Calu3 (cell line): ENCODE data around the gene CLEC10A. TPM values are rescaled to one million over a fixed set of nuclear protein-coding genes. Genes with fewer than 3 reads are reported as not detected.

Experiments
- BruUV-seq: library from RNA; stranded (reverse); fragments of 400-500 nt; replicated peaks from 2 replicates; lab custom pipeline; 2021; lab: Mats Ljungman, UMichigan
- CTCF ChIA-PET: fragments of 300-600 bp; sonication (Branson Sonifier 250); formaldehyde crosslinking; loops from one replicate; lab custom pipeline; 2022; ENCODE audit warnings: antibody characterized with exemption; lab: Charles Lee
- DNase-seq: peaks from one replicate; pipeline ENCODE4 v3.0.0; 2022
- H3K27ac Mint-ChIP-seq: one replicate; pipeline ENCODE4 v1.8.0; 2022; ENCODE audit warnings: mixed read lengths; ENCODE audit not compliant: unreplicated experiment
- H3K27me3 Mint-ChIP-seq: one replicate; pipeline ENCODE4 v1.8.0; 2022; ENCODE audit warnings: mixed read lengths; ENCODE audit not compliant: unreplicated experiment
- H3K36me3 Mint-ChIP-seq: one replicate; pipeline ENCODE4 v1.8.0; 2022; ENCODE audit warnings: mild to moderate bottlenecking, moderate library complexity, mixed read lengths; ENCODE audit not compliant: insufficient read depth, unreplicated experiment
- H3K4me1 Mint-ChIP-seq: one replicate; pipeline ENCODE4 v1.8.0; 2022; ENCODE audit warnings: mild to moderate bottlenecking, low read depth, mixed read lengths; ENCODE audit not compliant: unreplicated experiment
- H3K4me3 Mint-ChIP-seq: one replicate; pipeline ENCODE4 v1.8.0; 2022; ENCODE audit warnings: mild to moderate bottlenecking, low read depth, moderate library complexity, mixed read lengths; ENCODE audit not compliant: unreplicated experiment
- H3K9me3 Mint-ChIP-seq: one replicate; pipeline ENCODE4 v1.8.0; 2022; ENCODE audit warnings: low read depth, mixed read lengths; ENCODE audit not compliant: unreplicated experiment
- intact Hi-C: fragments of 100-400 bp; cut with micrococcal nuclease; formaldehyde crosslinking; loops from one replicate; pipeline ENCODE4 v1.10.0; 2022; ENCODE audit not compliant: unreplicated experiment
- total RNA-seq: library from RNA; stranded (reverse); gene quantifications from 2 replicates; pipeline ENCODE4 v1.2.3, GENCODE V29; 2022
- TF ChIP-seq, protein P1 (sequence below): fragments of 200-600 bp; IDR thresholded peaks from one replicate; pipeline ENCODE4 v1.8.0; 2022; ENCODE audit warnings: antibody characterized with exemption; ENCODE audit not compliant: unreplicated experiment

Gene CLEC10A
- total RNA-seq, 1 experiment from 2014 or later, result not detected

DNA sequence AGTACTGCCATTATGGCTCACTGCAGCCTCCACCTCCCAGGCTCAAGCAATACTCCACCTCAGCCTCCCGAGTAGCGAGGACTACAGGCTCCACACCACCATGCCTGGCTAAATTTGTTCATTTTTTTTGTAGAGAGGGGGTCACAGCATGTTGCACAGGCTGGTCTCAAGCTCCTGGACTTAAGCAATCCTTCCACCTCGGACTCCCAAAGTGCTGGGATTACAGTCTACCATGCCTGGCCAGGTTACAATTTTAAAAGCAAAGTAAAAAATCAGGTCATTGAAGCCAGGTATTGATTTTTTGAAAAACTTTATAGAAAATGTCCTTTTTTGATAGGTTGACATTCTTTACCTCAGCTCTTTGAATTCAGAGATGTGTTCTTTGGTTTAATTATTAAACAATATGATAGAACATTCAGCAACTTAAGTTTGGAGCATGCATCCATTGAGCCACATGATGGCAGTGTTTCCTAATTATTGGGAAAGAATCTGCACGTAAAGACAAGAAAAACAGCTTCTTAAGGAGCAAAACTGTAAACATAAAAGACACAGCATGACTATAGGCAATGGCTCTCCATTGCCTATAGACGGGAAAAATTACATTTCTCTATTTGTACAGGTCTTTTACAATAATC lies 34.4 kb downstream of the CLEC10A start:
- intact Hi-C loops, result loop anchor here (2.0 to 5.0 kb wide), 2 partner anchors 119 to 302 kb away; no protein-coding TSS in a partner anchor
- Mint-ChIP-seq H3K4me3 (peak overlapping the region; percentile 80), H3K36me3 (peaks cover 39% of the 10 kb centered on the region), H3K27ac (peak overlapping the region; percentile 99), H3K4me1 (peaks cover 31% of the 10 kb centered on the region), H3K9me3 (no peaks in the 10 kb centered on the region), H3K27me3 (no peaks in the 10 kb centered on the region)
- CTCF ChIA-PET, result interaction anchor here (0.9 to 2.1 kb wide), 14 partner anchors 10 to 284 kb away, joined by 3 to 23 read pairs (median 4); partner anchors contain the start of genes ACADVL, DLG4, DVL2 and GABARAP
- TF ChIP-seq, protein P1, sequence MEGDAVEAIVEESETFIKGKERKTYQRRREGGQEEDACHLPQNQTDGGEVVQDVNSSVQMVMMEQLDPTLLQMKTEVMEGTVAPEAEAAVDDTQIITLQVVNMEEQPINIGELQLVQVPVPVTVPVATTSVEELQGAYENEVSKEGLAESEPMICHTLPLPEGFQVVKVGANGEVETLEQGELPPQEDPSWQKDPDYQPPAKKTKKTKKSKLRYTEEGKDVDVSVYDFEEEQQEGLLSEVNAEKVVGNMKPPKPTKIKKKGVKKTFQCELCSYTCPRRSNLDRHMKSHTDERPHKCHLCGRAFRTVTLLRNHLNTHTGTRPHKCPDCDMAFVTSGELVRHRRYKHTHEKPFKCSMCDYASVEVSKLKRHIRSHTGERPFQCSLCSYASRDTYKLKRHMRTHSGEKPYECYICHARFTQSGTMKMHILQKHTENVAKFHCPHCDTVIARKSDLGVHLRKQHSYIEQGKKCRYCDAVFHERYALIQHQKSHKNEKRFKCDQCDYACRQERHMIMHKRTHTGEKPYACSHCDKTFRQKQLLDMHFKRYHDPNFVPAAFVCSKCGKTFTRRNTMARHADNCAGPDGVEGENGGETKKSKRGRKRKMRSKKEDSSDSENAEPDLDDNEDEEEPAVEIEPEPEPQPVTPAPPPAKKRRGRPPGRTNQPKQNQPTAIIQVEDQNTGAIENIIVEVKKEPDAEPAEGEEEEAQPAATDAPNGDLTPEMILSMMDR, result peak; percentile 44
- BruUV-seq, result no TSS peak
- peak; percentile 45 for DNase-seq

DNA sequence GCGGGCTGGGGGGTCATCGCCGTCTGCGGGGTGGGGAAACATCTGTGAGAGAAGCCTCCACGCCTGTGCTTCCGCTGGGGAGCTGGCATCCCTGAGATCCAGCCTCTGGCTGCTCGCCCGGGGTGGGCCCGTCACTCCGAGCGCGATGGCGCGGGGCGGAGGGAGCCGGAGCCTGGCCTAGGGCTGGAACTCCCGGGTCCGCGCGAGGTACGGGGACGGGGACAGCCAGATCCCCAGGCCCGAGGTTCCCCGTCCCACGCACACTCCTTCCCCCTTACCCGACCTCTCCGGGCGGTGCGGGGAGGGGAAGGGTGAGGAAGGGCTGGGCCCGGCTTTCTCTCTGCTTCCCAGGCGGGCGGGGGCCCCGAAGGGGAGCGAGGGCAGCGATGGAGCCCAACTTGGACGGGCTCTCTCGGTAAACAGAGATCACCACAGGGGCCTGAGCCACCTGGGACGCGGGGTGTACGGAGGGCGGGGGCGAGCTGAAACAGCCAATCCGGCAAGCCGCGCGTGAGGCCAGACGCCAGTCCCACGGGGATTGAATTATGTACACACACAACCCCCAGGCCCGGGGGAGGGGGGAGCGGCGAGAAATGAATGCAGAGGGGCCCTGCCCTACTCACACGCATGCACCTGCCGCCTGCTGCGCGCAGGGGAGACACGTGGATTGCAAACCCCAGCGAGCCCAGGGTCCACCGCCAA lies 36.4 kb downstream of the CLEC10A start, which contains the start of gene SLC16A11:
Gene SLC16A11 (minus strand): TSS at position 596 of the 702 bp plus-strand sequence. CDS start 579 bp downstream, at position 17.
- TF ChIP-seq, protein P1, result no peak
- DNase-seq, result no peak
- Mint-ChIP-seq H3K27me3 (no peaks in the 10 kb centered on the region), H3K4me3 (peak within 1 kb of the TSS; percentile 32), H3K27ac (no peak within 1 kb of the TSS), H3K9me3 (no peaks in the 10 kb centered on the region), H3K4me1 (peaks cover 17% of the 10 kb centered on the region), H3K36me3 (peaks cover 34% of the 10 kb centered on the region)
- CTCF ChIA-PET, result no interaction called here
- no TSS peak for BruUV-seq
- intact Hi-C loops, result no loop called here

DNA sequence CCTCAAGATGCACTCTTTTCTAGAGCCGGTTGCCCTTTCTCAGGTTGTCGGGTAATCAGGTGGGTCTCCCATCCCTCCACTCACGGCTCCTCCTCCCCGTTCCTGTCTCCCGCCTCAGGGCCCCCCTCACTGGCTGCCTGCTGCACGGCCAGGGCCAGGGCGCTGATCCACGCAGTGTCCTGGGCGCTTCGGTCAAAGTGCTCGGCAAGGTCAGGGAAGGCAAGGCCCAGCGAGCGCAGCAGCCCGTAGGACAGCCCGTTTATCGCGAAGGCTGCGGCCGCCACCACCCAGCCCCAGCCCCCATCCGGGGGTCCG lies 36.9 kb downstream of the CLEC10A start:
- peak overlapping the region; percentile 32 for H3K4me3 Mint-ChIP-seq
- TF ChIP-seq, protein P1, result no peak
- H3K36me3 Mint-ChIP-seq, result peaks cover 34% of the 10 kb centered on the region
- DNase-seq, result no peak
- no TSS peak for BruUV-seq
- peaks cover 22% of the 10 kb centered on the region for H3K4me1 Mint-ChIP-seq
- intact Hi-C loops, result no loop called here
- no peaks in the 10 kb centered on the region for H3K27me3 Mint-ChIP-seq
- no peak overlapping the region for H3K27ac Mint-ChIP-seq
- H3K9me3 Mint-ChIP-seq, result no peaks in the 10 kb centered on the region
- CTCF ChIA-PET, result no interaction called here

DNA sequence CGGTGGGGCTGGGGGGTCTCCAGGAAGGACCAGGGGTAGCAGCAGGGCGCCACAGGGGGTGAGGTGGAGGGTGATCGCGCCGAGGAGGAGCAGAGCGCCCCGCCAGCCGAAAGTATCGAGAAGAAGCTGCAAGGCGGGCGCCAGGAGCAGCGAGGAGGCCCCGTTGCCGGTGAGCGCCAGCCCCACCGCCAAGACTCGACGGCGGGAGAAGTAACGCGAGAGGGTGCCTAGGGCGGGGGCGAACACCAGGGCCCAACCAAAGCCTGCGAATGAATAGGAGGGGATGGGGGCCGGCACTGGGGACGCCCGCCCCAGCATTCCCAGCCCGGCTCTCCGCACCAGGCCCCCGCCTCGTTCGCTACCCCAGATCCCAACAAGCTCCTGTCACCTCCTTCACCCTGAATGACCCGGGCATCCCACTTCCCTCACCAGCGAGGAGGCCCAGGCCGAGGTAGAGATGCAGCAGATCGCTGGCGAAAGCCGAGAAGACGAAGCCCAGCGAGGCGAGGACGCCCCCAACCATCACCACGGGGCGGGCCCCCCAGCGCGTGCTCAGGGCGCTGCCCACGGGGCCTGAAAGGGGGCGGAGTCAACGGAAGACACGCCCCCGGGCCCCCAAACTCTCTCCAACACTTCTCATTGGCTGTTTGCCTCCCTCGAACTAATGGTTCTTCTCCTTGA lies 37.4 kb downstream of the CLEC10A start:
- TF ChIP-seq, protein P1, result no peak
- Mint-ChIP-seq H3K9me3 (no peaks in the 10 kb centered on the region), H3K4me3 (peak overlapping the region; percentile 32), H3K4me1 (peaks cover 24% of the 10 kb centered on the region), H3K27ac (no peak overlapping the region), H3K36me3 (peaks cover 34% of the 10 kb centered on the region), H3K27me3 (no peaks in the 10 kb centered on the region)
- CTCF ChIA-PET, result no interaction called here
- no peak for DNase-seq
- no TSS peak for BruUV-seq
- intact Hi-C loops, result no loop called here
